ENCODE results near the gene ACTR3C.
"Not testable (repeated sequence)": the region's sequence is repeated elsewhere in the genome, so short reads cannot be mapped to it uniquely, and the experiment has no call there.

GRCh38 chr7:150305903-150306284, 17.5 kb downstream of the ACTR3C start:
- TF ChIP-seq EZH2phosphoT487 (IDR thresholded peaks at IDR 0.05; ENCODE audit: borderline replicate concordance, low read length); CTCF (IDR thresholded peaks at IDR 0.05; ENCODE audit: low read depth, low read length, poor library complexity, severe bottlenecking): not testable (repeated sequence)

Data from DOHH2 (cell line).